ENCODE results near the gene SGK1.

Gene SGK1

DNA sequence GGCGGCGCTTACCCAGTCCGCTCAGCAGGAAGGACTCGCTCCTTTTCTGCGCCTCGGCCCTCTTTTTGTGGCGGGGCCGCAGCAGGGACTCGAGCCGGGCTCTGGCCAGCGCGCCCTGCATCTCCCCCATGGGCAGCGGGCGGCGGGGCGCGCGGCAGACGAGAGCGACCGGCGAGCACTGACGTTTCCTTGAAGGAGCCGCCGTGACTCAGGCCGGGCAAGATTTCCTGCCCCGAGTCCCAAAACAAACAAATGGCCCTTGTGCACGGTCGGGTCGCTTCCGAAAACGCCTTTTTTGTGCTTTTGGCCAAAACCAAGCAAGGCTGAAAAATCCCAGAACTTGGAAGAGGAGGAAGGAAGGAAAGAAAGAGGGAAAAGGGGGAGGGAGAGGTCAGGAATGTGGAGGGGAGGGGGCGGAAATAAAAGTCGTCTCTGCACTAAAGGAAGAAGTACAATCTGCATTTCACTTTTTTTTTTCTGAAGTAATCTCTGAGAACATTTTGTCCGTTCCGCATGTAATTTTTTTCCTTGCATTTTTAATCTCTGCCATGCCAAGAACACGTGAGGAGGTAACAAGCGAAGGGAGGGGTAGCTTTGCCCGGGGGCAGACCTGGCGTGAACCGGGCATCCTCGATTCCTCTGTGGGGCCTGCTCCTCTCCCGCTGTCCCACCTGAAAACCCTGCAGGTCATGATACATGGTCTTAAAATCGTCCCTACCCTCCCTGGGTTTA lies 142.2 kb downstream of the SGK1 start:
- Histone ChIP-seq H3K79me2 (ENCODE audit: insufficient read depth, low read depth) (peaks cover 15% of the 10 kb centered on the region; the same call in 1 of the 2 replicates), H3K4me1 (ENCODE audit: low read depth, poor library complexity, severe bottlenecking) (peaks cover 33% of the 10 kb centered on the region), H3K4me2 (peak overlapping the region; percentile 77)

DNA sequence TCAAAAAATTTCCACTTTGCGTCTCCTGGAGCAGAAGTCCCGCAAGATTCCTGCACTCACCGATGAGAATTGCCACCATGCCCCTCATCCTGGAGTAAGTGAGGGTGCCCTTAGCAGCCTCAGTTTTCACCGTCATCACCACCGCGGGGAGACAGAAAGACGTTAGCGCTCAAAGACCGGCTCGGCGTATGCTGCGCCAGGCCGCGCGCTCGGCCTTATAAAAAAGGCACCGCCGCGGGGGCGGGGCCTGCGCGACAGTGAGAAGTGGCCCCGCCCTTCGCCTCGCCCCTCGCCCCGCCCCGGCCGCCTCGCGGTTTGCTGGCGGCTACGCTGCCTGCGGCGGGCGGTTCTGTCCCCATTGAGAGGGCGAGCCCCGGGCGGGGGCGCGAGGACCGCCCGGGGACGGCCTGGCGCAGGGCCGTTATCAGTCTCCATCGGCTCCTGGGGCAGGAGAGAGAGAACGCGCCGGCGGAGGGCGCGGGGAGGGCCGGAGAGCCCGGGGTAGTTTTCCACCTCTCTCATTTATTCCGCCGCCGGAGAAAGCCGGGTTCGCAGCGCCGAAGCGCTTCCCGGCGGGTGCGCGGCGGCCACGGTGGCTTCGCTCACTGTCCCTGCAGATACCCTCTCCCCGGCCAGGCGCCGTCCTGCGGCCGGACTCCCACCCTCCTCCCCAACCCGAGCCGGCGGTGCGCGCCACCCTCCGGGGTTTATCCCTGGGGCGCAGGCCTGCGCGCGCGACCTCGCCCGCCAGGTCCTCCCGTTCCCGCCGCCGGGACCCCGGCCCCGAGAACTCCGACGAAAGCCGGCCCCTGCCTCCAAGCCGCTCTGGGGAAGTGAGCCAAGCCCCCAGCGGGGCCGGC lies 143.0 kb downstream of the SGK1 start:
- TF ChIP-seq, protein P1, sequence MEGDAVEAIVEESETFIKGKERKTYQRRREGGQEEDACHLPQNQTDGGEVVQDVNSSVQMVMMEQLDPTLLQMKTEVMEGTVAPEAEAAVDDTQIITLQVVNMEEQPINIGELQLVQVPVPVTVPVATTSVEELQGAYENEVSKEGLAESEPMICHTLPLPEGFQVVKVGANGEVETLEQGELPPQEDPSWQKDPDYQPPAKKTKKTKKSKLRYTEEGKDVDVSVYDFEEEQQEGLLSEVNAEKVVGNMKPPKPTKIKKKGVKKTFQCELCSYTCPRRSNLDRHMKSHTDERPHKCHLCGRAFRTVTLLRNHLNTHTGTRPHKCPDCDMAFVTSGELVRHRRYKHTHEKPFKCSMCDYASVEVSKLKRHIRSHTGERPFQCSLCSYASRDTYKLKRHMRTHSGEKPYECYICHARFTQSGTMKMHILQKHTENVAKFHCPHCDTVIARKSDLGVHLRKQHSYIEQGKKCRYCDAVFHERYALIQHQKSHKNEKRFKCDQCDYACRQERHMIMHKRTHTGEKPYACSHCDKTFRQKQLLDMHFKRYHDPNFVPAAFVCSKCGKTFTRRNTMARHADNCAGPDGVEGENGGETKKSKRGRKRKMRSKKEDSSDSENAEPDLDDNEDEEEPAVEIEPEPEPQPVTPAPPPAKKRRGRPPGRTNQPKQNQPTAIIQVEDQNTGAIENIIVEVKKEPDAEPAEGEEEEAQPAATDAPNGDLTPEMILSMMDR (conservative IDR thresholded peaks at IDR 0.05; ENCODE audit: low read depth, low read length) = peak; percentile 12; the same call in 1 of the 2 replicates
- Histone ChIP-seq H3K27ac (peak overlapping the region; percentile 83), H3K9ac (peak overlapping the region; percentile 88), H3K27me3 (ENCODE audit: insufficient read depth, low read depth) (no peaks in the 10 kb centered on the region), H3K36me3 (ENCODE audit: insufficient read depth) (no peaks in the 10 kb centered on the region), H3K4me1 (ENCODE audit: low read depth, poor library complexity, severe bottlenecking) (peaks cover 33% of the 10 kb centered on the region), H2AFZ (ENCODE audit: low read depth) (peak overlapping the region; percentile 89), H3K79me2 (ENCODE audit: insufficient read depth, low read depth) (peaks cover 15% of the 10 kb centered on the region; the same call in 1 of the 2 replicates), H3K4me3 (IDR thresholded peaks at IDR 0.05; ENCODE audit: insufficient read depth, low read depth, low read length) (no peak overlapping the region), H4K20me1 (ENCODE audit: insufficient read depth) (no peaks in the 10 kb centered on the region), H3K4me2 (peak overlapping the region; percentile 77)

More for the DNA sequence above, 142.2 kb downstream of the SGK1 start:
- Histone ChIP-seq H3K9ac (peak overlapping the region; percentile 88), H3K4me3 (IDR thresholded peaks at IDR 0.05; ENCODE audit: insufficient read depth, low read depth, low read length) (no peak overlapping the region), H2AFZ (ENCODE audit: low read depth) (peak overlapping the region; percentile 89), H3K27ac (peak overlapping the region; percentile 83), H3K27me3 (ENCODE audit: insufficient read depth, low read depth) (no peaks in the 10 kb centered on the region), H4K20me1 (ENCODE audit: insufficient read depth) (no peaks in the 10 kb centered on the region), H3K36me3 (ENCODE audit: insufficient read depth) (no peaks in the 10 kb centered on the region)
- TF ChIP-seq, protein P1 (conservative IDR thresholded peaks at IDR 0.05; ENCODE audit: low read depth, low read length) = 0 out of 2 replicates have a peak, but pooled peaks have one; percentile 9

DNA sequence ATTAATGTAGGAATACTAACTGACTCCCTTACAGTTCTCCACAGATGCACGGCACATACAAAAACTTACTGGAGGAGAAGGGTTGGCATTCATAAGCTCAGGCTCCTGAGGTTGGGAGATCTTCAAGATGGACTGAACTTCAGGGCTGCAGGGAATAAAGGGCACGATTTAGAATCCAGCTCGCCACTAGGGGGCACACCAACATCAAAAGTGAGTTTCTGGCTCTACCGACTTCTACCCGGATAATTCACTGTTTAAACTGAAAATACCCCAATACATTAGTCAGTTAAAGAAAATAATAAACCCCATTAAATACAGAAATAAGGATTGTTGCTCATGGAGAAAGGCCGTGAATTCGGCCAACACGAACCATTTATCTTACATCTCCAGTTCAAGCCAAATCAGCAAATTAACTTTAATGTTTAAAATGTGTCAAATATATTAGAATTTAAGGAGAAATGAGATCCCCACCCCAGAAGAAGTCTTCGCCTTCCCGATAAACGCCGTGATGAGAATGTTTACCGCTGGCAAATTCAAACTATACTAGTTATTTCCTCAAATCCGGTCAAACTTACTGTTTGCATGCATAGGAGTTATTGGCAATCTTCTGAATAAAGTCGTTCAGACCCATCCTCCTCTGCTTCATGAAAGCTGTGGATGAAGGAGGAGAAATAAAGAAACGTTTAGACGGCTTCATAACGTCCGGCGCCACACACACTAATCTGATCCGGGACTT lies 143.8 kb downstream of the SGK1 start:
- Histone ChIP-seq H3K27me3 (ENCODE audit: insufficient read depth, low read depth) (no peaks in the 10 kb centered on the region), H3K9ac (peak overlapping the region; percentile 88; the same call in 1 of the 2 replicates), H3K27ac (peak overlapping the region; percentile 83), H4K20me1 (ENCODE audit: insufficient read depth) (no peaks in the 10 kb centered on the region), H3K36me3 (ENCODE audit: insufficient read depth) (no peaks in the 10 kb centered on the region), H3K4me2 (peak overlapping the region; percentile 47), H3K4me1 (ENCODE audit: low read depth, poor library complexity, severe bottlenecking) (peaks cover 31% of the 10 kb centered on the region), H3K79me2 (ENCODE audit: insufficient read depth, low read depth) (peaks cover 15% of the 10 kb centered on the region; the same call in 1 of the 2 replicates), H3K4me3 (IDR thresholded peaks at IDR 0.05; ENCODE audit: insufficient read depth, low read depth, low read length) (no peak overlapping the region), H2AFZ (ENCODE audit: low read depth) (peak overlapping the region; percentile 89; the same call in 1 of the 2 replicates)
- TF ChIP-seq, protein P1 (conservative IDR thresholded peaks at IDR 0.05; ENCODE audit: low read depth, low read length) = peak; percentile 94

DNA sequence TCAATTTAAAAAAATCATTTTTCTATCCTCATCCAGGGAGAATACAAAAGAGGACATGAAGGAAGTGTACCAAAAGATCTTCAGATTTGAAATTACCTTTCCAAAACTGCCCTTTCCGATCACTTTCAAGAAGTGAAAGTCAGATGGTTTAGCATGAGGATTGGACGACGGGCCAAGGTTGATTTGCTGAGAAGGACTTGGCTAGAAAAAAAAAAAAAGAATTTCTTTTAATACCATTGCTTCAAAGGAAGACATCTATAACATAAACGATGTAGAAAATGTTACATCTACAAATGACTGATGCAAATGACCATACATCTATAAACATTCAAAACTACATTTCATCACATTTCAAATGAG lies 144.6 kb downstream of the SGK1 start:
- no peak overlapping the region for H3K27ac ChIP-seq
- H3K36me3 ChIP-seq (ENCODE audit: insufficient read depth) = no peaks in the 10 kb centered on the region
- no peaks in the 10 kb centered on the region for H4K20me1 ChIP-seq (ENCODE audit: insufficient read depth)
- H3K4me1 ChIP-seq (ENCODE audit: low read depth, poor library complexity, severe bottlenecking) = peaks cover 24% of the 10 kb centered on the region
- H3K27me3 ChIP-seq (ENCODE audit: insufficient read depth, low read depth) = no peaks in the 10 kb centered on the region
- H3K9ac ChIP-seq = no peak overlapping the region
- H3K79me2 ChIP-seq (ENCODE audit: insufficient read depth, low read depth) = peaks cover 15% of the 10 kb centered on the region; the same call in 1 of the 2 replicates
- H3K4me2 ChIP-seq = peak overlapping the region; percentile 47
- H3K4me3 ChIP-seq (IDR thresholded peaks at IDR 0.05; ENCODE audit: insufficient read depth, low read depth, low read length) = no peak overlapping the region
- TF ChIP-seq, protein P1 (conservative IDR thresholded peaks at IDR 0.05; ENCODE audit: low read depth, low read length) = no peak
- no peak overlapping the region for H2AFZ ChIP-seq (ENCODE audit: low read depth)

Data from KMS-11 (cell line).